Common myeloid progenitor, CD34-positive (primary cell): ENCODE data around the gene RAD51B.
"Not testable (repeated sequence)": the region's sequence is repeated elsewhere in the genome, so short reads cannot be mapped to it uniquely, and the experiment has no call there.

ENCODE experiments used
- CTCF ChIA-PET: fragments of 350-600 bp; sonication (Branson Sonifier 250); formaldehyde crosslinking; loops from one replicate; lab custom pipeline; 2021; ENCODE audit warnings: antibody characterized with exemption; lab: Charles Lee
- POLR2A ChIA-PET: fragments of 350-600 bp; sonication (Branson Sonifier 250); formaldehyde crosslinking; loops from one replicate; lab custom pipeline; 2021; ENCODE audit warnings: antibody characterized with exemption; lab: Charles Lee
- DNase-seq, 3 donors: peaks; one replicate each; pipeline versions ENCODE4 v3.0.0 to v3.0.0-alpha.2; 2013
- H3K27ac ChIP-seq, 2 experiments: 1 replicate in 1 of 2; 2 replicates in 1 of 2; pipeline ENCODE4 v1.7.0; 2013; ENCODE audit warnings: inconsistent platforms in 2 of 2, low read length in 2 of 2, mild to moderate bottlenecking in 2 of 2, low read depth in 1 of 2, moderate library complexity in 1 of 2; ENCODE audit not compliant: severe bottlenecking in 2 of 2, insufficient read depth in 1 of 2, poor library complexity in 1 of 2
- H3K27me3 ChIP-seq, 5 experiments: replicated peaks in 2 of 5; 1 replicate in 3 of 5; 2 replicates in 2 of 5; pipeline versions ENCODE4 v1.6.1 to v1.7.0; 2013; ENCODE audit warnings: low read length in 4 of 5, mild to moderate bottlenecking in 2 of 5, moderate library complexity in 2 of 5, inconsistent platforms in 1 of 5; ENCODE audit not compliant: insufficient read depth in 5 of 5, control insufficient read depth in 4 of 5
- H3K36me3 ChIP-seq, 4 experiments: 1 replicate in 2 of 4; 2 replicates in 2 of 4; pipeline versions ENCODE4 v1.6.1 to v1.7.0; 2013; ENCODE audit warnings: low read length in 3 of 4, control low read depth in 1 of 4, mild to moderate bottlenecking in 1 of 4; ENCODE audit not compliant: control insufficient read depth in 4 of 4, insufficient read depth in 4 of 4
- H3K4me1 ChIP-seq, 4 experiments: 1 replicate in 3 of 4; 2 replicates in 1 of 4; pipeline versions ENCODE4 v1.6.1 to v1.7.1; 2013; ENCODE audit warnings: low read length in 3 of 4, mild to moderate bottlenecking in 3 of 4, control low read depth in 1 of 4, inconsistent platforms in 1 of 4, moderate library complexity in 1 of 4; ENCODE audit not compliant: control insufficient read depth in 4 of 4, insufficient read depth in 4 of 4; ENCODE audit errors: control extremely low read depth in 1 of 4
- H3K4me3 ChIP-seq, 7 experiments: 1 replicate in 4 of 7; 2 replicates in 3 of 7; pipeline versions ENCODE4 v1.5.1 to v1.7.0; 2013; ENCODE audit warnings: mild to moderate bottlenecking in 7 of 7, low read length in 6 of 7, moderate library complexity in 6 of 7, inconsistent platforms in 2 of 7, low read depth in 2 of 7, control low read depth in 1 of 7; ENCODE audit not compliant: insufficient read depth in 4 of 7, control insufficient read depth in 1 of 7; ENCODE audit errors: extremely low read depth in 1 of 7
- H3K9me3 ChIP-seq, 5 experiments: 1 replicate in 4 of 5; 2 replicates in 1 of 5; pipeline versions ENCODE4 v1.6.1 to v1.7.1; 2013; ENCODE audit warnings: low read length in 4 of 5, mild to moderate bottlenecking in 2 of 5, inconsistent platforms in 1 of 5, low read depth in 1 of 5, moderate library complexity in 1 of 5; ENCODE audit not compliant: control insufficient read depth in 4 of 5, insufficient read depth in 2 of 5; ENCODE audit errors: control extremely low read depth in 1 of 5
- WGBS: methylation state at CpG from one replicate; pipeline ENCODE4 v1.1.5; 2013; ENCODE audit not compliant: insufficient coverage; 5-methylcytosine and 5-hydroxymethylcytosine counted together

The RAD51B gene

GRCh38 chr14:68181519-68182326, 362.1 kb downstream of the RAD51B start:
- Histone ChIP-seq H3K4me1 (peaks cover 0 to 18% (median 2%) of the 10 kb centered on the region in 4 experiments), H3K36me3 (no peaks in the 10 kb centered on the region), H3K9me3 (no peaks in the 10 kb centered on the region), H3K27ac (no peak overlapping the region), H3K27me3 (no peaks in the 10 kb centered on the region), H3K4me3 (no peak overlapping the region)
- 100% methylated on average over 1 of the region's 3 CpGs for WGBS
- DNase-seq = no peak
- POLR2A ChIA-PET = no interaction called here
- CTCF ChIA-PET = no interaction called here

- Histone ChIP-seq H3K27ac (no peak overlapping the region), H3K4me3 (no peak overlapping the region), H3K36me3 (no peaks in the 10 kb centered on the region), H3K9me3 (no peaks in the 10 kb centered on the region), H3K27me3 (no peaks in the 10 kb centered on the region), H3K4me1 (peaks cover 0 to 18% (median 2%) of the 10 kb centered on the region in 4 experiments)
- ChIA-PET CTCF (interaction anchor here (1.4 kb wide), 1 partner anchor 22 kb away, joined by 4 read pairs; no protein-coding TSS in a partner anchor), POLR2A (no interaction called here)
- DNase-seq = peak in 1 of 3 donors; percentile 25
- 96% methylated on average over 5 of the region's 5 CpGs for WGBS
Observed at GRCh38 chr14:68182492-68182891, 362.9 kb downstream of the RAD51B start.

- H3K4me1 ChIP-seq = peaks cover 0 to 12% (median 2%) of the 10 kb centered on the region in 4 experiments
- CTCF ChIA-PET, POLR2A ChIA-PET, H3K36me3 ChIP-seq, H3K9me3 ChIP-seq, H3K4me3 ChIP-seq, DNase-seq, H3K27me3 ChIP-seq, H3K27ac ChIP-seq: not testable (repeated sequence)
- WGBS = no CpG with 5 or more reads among the region's 5 CpGs
Observed at GRCh38 chr14:68186500-68187276, 367.1 kb downstream of the RAD51B start.

GRCh38 chr14:68188174-68188573, 368.6 kb downstream of the RAD51B start:
- WGBS = no CpG with 5 or more reads among the region's 1 CpG
- no peaks in the 10 kb centered on the region for H3K36me3 ChIP-seq
- H3K27ac ChIP-seq = no peak overlapping the region
- ChIA-PET POLR2A (no interaction called here), CTCF (no interaction called here)
- H3K27me3 ChIP-seq = no peaks in the 10 kb centered on the region
- no peak overlapping the region for H3K4me3 ChIP-seq
- DNase-seq = no peak
- H3K4me1 ChIP-seq = peaks cover 0 to 14% (median 2%) of the 10 kb centered on the region in 4 experiments
- H3K9me3 ChIP-seq = no peaks in the 10 kb centered on the region

- Histone ChIP-seq H3K27ac (no peak overlapping the region), H3K4me1 (peaks cover 0 to 6% (median 0%) of the 10 kb centered on the region in 4 experiments), H3K9me3 (no peaks in the 10 kb centered on the region), H3K36me3 (no peaks in the 10 kb centered on the region), H3K4me3 (no peak overlapping the region), H3K27me3 (no peaks in the 10 kb centered on the region)
- POLR2A ChIA-PET = no interaction called here
- no CpG with 5 or more reads among the region's 1 CpG for WGBS
- no peak for DNase-seq
- CTCF ChIA-PET = no interaction called here
Observed at GRCh38 chr14:68190032-68190431, 370.5 kb downstream of the RAD51B start.

GRCh38 chr14:68191567-68192321, 372.2 kb downstream of the RAD51B start:
- Histone ChIP-seq H3K4me3 (no peak overlapping the region), H3K27ac (no peak overlapping the region), H3K36me3 (no peaks in the 10 kb centered on the region), H3K27me3 (no peaks in the 10 kb centered on the region), H3K9me3 (no peaks in the 10 kb centered on the region), H3K4me1 (peaks cover 0 to 6% (median 0%) of the 10 kb centered on the region in 4 experiments)
- ChIA-PET POLR2A (no interaction called here), CTCF (no interaction called here)
- no peak for DNase-seq
